Right forelimb (tissue), 1 donor: ENCODE results near the gene KLRD1.
"Not testable (repeated sequence)": the region's sequence is repeated elsewhere in the genome, so short reads cannot be mapped to it uniquely, and the experiment has no call there.

ENCODE experiments used
- DNase-seq: peaks from one replicate; pipeline ENCODE4 v3.0.0-alpha.2; 2018

The KLRD1 gene

GRCh38 chr12:10369557-10370415 is 62.1 kb downstream of the KLRD1 start:
- DNase-seq, result no peak

GRCh38 chr12:10371893-10372535 is 64.3 kb downstream of the KLRD1 start:
- not testable (repeated sequence) for DNase-seq

- DNase-seq, result no peak
Observed at GRCh38 chr12:10372559-10372958, 64.9 kb downstream of the KLRD1 start.

GRCh38 chr12:10374624-10375018 is 67.0 kb downstream of the KLRD1 start:
- DNase-seq, result no peak

- DNase-seq, result not testable (repeated sequence)
Observed at GRCh38 chr12:10378737-10379136, 71.1 kb downstream of the KLRD1 start.
